K562 (cell line): ENCODE measurements around the gene AAK1.

Experiments
- BDP1 ChIP-seq: IDR thresholded peaks from 3 replicates; pipeline ENCODE4 v1.6.1; 2011; ENCODE audit not compliant: insufficient read length, insufficient read depth
- EP300 ChIP-seq: IDR thresholded peaks from 2 replicates; pipeline ENCODE4 v1.6.1; 2012; ENCODE audit warnings: low read length, improper control_type of control experiment
- MTA3 ChIP-seq: fragments of 450-650 bp; formaldehyde crosslinking; IDR thresholded peaks from 2 replicates; pipeline ENCODE4 v1.6.1; 2017; ENCODE audit warnings: mild to moderate bottlenecking, borderline replicate concordance
- ZNF24 ChIP-seq: fragments of 450-650 bp; IDR thresholded peaks from 2 replicates; pipeline ENCODE4 v1.6.1; 2016
- TF ChIP-seq, protein P1 (sequence below): fragments of 450-650 bp; formaldehyde crosslinking; IDR thresholded peaks from 2 replicates; pipeline ENCODE4 v1.4.0; 2020; ENCODE audit warnings: mild to moderate bottlenecking, mixed read lengths

DNA sequence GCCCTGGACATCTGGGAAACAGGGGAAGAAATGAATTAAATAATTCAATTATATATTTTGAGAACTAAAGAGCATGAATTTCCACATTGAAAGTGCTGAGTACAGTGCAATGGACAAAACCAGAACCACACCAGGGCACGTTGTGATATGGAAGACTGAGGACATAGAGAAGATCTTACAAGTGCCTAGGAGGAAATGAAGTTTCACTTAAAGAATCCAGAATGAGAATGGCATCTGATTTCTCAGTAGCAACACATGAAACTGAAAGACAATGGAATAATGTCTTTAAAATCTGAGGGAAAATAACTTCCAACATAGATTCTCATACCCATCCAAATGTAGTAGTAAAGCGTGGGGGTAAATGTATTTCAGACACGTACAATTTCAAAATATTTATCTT, 20.3 kb upstream of the AAK1 start:
- TF ChIP-seq EP300 (no peak), BDP1 (no peak), MTA3 (no peak), ZNF24 (0 out of 2 replicates have a peak, but pooled peaks have one; percentile 37)
- TF ChIP-seq, protein P1, sequence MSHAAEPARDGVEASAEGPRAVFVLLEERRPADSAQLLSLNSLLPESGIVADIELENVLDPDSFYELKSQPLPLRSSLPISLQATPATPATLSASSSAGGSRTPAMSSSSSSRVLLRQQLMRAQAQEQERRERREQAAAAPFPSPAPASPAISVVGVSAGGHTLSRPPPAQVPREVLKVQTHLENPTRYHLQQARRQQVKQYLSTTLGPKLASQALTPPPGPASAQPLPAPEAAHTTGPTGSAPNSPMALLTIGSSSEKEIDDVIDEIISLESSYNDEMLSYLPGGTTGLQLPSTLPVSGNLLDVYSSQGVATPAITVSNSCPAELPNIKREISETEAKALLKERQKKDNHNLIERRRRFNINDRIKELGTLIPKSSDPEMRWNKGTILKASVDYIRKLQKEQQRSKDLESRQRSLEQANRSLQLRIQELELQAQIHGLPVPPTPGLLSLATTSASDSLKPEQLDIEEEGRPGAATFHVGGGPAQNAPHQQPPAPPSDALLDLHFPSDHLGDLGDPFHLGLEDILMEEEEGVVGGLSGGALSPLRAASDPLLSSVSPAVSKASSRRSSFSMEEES (CRISPR knock-in tag) = no peak
